H1 (cell line): ENCODE measurements around the gene SIPA1L3.

Experiments used
- CTCF ChIP-seq, 3 experiments: IDR thresholded peaks; 1 replicate in 2 of 3; 2 replicates in 1 of 3; pipeline versions ENCODE4 v1.5.1 to v1.6.1; 2011; ENCODE audit warnings: low read length in 3 of 3, mild to moderate bottlenecking in 3 of 3, inconsistent platforms in 2 of 3, low read depth in 1 of 3, moderate library complexity in 1 of 3; ENCODE audit not compliant: insufficient read depth in 1 of 3; ENCODE audit errors: control extremely low read depth in 1 of 3
- POLR2AphosphoS5 ChIP-seq: IDR thresholded peaks from 2 replicates; pipeline ENCODE4 v1.6.1; 2011; ENCODE audit warnings: low read depth, low read length
- RNF2 ChIP-seq: fragments of 200-900, 300-1000 bp; sonication (generic); IDR thresholded peaks from 2 replicates; pipeline ENCODE4 v1.7.1; 2016; ENCODE audit warnings: borderline replicate concordance, low read depth, mild to moderate bottlenecking, antibody characterized with exemption, low read length; ENCODE audit not compliant: poor library complexity, severe bottlenecking; ENCODE audit errors: missing control alignments

GRCh38 chr19:38245826-38246498 is 339.0 kb downstream of the SIPA1L3 start:
- no peak for TF ChIP-seq RNF2
- no peak for TF ChIP-seq CTCF (IDR thresholded peaks at IDR 0.05; ENCODE audit: control extremely low read depth in 1 of 3, insufficient read depth in 1 of 3, low read depth in 1 of 3, low read length in 3 of 3)
- no peak for TF ChIP-seq POLR2AphosphoS5
